LNCAP (cell line): ENCODE results near the gene NUBP1.

Experiments
- TF ChIP-seq, protein P1 (sequence below): fragments of 450-650 bp; IDR thresholded peaks from 2 replicates; pipeline ENCODE4 v1.5.1; 2017; ENCODE audit warnings: mild to moderate bottlenecking

The NUBP1 gene

DNA sequence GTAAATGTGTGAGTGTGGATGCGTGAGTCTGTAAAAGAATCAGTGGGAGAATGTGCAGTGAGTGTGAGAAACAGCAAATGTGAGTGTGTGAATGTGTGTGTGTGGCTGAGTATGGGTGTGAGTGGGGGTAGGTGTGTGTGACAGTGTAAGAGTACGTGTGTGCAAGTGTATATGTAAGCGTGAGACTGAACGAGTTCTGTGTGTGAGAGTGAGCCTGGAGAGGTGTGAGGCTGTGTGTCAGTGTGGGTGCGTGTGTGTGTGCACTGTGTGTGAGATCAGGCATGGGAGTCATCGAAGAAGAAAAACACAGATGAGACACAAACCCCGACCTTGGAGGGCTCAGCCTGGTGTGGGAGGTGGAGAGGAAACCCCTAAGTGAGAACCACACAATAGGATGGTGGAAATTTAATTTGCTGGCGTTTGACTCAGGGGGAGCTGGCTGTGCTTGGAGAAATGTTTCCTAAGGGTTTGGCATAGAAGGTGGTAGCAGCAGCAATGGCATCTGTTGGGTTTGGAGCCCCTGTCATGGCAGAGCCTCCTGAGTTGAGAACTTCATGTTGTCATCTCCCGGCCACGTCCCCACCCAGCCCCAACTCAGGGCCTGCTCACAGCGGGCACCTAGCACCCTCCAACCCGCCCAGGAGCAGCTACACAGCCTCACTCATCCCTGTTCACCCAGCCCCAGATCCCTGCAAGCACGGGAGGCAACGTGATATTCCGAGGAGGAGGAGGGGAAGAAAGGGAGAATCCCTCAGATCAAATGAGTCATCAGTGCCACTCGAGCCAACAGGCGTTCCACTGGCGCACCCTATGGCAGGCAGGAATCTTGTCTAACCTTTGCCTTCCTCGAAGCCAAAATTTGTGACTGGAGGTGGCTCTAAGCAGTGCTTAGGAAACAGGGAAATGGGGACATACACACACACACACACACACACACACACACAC is 14.3 kb upstream of the NUBP1 start:
- TF ChIP-seq, protein P1, sequence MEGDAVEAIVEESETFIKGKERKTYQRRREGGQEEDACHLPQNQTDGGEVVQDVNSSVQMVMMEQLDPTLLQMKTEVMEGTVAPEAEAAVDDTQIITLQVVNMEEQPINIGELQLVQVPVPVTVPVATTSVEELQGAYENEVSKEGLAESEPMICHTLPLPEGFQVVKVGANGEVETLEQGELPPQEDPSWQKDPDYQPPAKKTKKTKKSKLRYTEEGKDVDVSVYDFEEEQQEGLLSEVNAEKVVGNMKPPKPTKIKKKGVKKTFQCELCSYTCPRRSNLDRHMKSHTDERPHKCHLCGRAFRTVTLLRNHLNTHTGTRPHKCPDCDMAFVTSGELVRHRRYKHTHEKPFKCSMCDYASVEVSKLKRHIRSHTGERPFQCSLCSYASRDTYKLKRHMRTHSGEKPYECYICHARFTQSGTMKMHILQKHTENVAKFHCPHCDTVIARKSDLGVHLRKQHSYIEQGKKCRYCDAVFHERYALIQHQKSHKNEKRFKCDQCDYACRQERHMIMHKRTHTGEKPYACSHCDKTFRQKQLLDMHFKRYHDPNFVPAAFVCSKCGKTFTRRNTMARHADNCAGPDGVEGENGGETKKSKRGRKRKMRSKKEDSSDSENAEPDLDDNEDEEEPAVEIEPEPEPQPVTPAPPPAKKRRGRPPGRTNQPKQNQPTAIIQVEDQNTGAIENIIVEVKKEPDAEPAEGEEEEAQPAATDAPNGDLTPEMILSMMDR: no peak

DNA sequence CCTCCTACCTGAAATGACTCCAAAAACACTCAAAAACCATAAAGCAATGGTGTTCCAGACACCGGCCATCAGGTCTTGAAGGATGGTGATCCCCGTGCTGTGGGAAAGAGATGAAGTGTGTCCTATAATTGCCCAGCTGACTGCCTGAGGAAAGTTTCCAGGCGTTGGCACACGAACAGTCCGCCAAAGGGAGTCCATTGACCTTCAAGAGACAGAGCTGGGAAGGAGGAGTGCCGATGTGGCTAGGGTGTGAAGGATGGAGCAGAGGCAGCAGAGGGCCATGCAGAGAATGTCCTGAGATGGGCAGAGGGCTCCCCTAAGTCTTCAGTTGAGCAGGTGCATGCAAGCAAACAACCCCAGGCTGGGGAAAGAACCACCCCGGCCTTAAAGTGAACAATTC is 11.9 kb upstream of the NUBP1 start:
- TF ChIP-seq, protein P1: no peak

DNA sequence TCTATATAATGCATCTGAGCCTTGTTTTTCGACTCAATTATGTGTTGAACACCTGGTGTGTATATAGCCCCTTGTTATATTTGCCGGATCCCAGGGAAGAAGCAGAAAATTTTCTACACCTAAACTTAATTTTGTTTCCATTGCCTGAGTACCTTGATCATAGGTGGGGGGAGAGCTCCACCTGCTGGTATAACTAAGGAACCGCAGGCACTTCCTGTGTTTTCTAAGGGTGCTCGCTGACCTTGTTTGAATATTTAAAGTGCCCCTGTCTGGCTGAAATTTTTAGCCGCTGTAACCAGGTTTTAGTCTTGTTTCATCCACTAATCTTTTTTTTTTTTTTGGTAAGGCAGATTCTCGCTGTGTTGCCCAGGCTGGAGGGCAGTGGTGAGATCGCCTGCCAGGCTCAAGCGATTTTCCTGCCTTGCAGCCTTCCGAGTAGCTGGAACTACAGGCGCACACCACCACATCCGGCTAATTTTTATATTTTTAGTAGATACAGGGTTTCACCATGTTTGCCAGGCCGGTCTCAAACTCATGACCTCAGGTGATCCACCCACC is 6.5 kb upstream of the NUBP1 start:
- TF ChIP-seq, protein P1: peak; percentile 84

DNA sequence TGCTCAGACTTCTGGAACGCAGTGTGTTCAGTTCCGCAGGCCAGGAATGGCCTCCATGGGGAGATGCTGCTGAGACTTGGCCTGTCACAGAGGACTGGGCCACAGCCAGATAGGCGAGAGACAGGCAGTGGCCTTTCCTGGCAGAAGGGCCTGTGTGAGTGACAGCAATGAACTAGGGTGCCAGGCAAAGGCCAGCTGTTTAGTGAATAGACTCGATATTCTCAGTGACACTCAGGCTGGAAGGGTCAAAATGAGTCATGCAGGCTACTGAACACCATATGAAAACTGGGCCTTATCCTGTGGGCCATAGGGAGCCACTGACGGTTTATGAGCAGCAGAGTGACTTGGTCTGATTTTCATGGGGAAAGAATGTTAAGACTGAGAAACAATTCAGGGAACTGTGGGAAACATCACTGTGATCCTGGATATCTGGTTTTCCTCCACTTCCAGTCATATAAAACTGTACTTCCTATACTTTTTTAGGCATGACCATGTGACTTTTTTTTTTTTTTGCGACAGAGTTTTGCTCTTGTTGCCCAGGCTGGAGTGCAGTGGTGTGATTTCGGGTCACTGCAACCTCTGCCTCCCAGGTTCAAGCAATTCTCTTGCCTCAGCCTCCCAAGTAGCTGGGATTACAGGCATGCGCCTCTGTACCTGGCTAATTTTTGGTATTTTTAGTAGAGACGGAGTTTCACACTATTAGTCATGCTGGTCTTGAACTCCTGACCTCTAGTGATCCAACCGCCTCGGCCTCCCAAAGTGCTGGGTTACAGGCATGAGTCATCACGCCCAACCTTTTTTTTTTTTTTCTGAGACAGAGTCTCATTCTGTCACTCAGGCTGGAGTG is 5.2 kb upstream of the NUBP1 start:
- TF ChIP-seq, protein P1: no peak

DNA sequence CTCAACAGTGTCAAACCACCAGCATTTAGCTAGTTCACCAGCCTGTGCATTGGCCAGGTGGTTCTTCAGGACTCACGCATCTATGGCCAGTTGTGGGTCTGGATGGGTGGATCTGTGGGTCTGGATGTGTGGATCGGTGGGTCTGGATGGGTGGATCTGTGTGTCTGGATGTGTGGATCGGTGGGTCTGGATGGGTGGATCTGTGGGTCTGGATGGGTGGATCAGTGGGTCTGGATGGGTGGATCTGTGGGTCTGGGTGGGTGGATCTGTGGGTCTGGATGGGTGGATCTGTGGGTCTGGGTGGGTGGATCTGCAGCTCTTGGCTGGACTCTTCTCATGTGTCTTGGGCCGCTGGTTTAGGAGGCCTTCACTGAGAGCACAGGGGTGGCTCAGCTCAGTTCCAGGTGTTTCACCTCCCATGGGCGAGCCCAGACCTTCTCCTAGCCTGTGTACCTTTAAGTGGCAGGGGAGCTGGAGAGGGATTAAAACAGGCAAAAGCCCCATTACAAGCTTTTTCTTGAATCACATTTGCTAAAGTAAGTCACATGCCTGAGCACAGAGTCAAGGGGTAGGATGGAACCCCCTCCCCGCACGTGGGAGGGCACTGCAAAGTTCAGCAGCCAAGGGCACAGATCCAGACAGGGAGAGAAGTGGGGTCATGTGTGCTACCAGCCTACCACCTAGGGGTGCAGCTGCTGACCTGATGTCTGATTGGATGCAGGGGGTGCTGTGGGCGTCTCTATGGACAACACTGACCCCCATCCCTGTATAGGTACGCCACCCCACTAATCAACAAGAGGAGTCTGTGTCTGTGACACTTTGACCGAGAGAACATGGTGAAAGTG is 3.4 kb upstream of the NUBP1 start:
- TF ChIP-seq, protein P1: no peak

DNA sequence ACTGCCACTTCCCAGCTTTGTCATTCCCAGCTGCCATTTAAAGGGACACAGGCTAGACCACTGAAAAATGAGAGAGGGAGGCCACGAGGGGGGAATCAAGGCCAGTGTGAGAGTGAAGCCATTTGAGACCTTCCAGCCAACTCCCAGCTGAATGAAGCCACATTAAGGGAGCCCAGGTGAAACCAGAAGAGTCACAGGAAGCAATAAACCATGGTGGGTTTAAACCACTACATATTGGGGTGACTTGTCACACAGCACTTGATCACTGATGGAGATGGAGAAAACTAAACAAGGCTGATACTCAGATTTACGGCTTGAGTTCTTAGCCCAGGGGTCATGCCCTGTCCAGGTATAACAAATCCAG is 2.8 kb upstream of the NUBP1 start:
- TF ChIP-seq, protein P1: no peak

DNA sequence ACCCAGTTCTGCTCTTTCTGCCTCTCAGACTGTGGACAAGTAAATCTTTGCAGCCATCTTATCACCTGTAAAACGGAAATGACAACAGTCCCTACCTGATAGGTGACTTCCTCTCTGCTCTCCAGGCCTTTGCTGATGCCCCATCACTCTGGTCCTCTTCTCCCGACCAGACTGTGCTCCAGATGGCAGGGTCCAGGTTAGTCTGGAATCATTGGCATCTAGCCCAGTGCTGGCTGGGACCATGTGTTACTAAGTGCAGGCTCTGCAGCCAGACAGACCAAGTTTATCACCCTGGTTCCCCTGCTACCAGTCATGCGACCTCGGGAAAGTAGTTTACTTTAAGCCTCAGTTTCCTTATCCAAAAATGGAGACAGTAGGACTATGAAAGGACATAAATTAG is 1.8 kb upstream of the NUBP1 start:
- TF ChIP-seq, protein P1: no peak
